Measurements from ENCODE around the gene P2RY4. TPM values are rescaled to one million over a fixed set of nuclear protein-coding genes. Genes with fewer than 3 reads are reported as not detected.

The P2RY4 gene
- total and polyA plus RNA-seq, 2 of the 13 experiments (the other 11 are each of a cell fraction or from before 2014, with no cell fraction given) = 0.07 to 0.49 TPM

- Histone ChIP-seq H3K4me3 (replicated peaks in 1 of 3; ENCODE audit: insufficient read depth in 1 of 3, low read depth in 2 of 3, low read length in 3 of 3) (no peak overlapping the region), H3K4me2 (ENCODE audit: low read depth, low read length) (no peak overlapping the region), H2AFZ (ENCODE audit: low read length) (no peak overlapping the region), H3K4me1 (ENCODE audit: insufficient read depth, low read length) (peaks cover 21% of the 10 kb centered on the region), H4K20me1 (ENCODE audit: insufficient read depth, low read length) (no peaks in the 10 kb centered on the region), H3K9me3 (ENCODE audit: low read length) (no peaks in the 10 kb centered on the region), H3K27ac (ENCODE audit: extremely low read length, insufficient read depth, low read length) (no peak overlapping the region), H3K36me3 (replicated peaks in 1 of 2; ENCODE audit: control insufficient read depth in 1 of 2, insufficient read depth in 2 of 2, low read length in 2 of 2) (no peaks in the 10 kb centered on the region), H3K9ac (ENCODE audit: insufficient read depth, low read depth, low read length) (no peak overlapping the region), H3K27me3 (ENCODE audit: control insufficient read depth in 1 of 2, insufficient read depth in 2 of 2, low read length in 2 of 2) (no peaks in the 10 kb centered on the region), H3K79me2 (ENCODE audit: insufficient read depth, low read length) (no peaks in the 10 kb centered on the region)
- 5% methylated on average over 1 of the region's 1 CpG for WGBS (ENCODE audit: low lambda C conversion rate)
- no peak for FAIRE-seq
- ChIA-PET POLR2A (no interaction called here), CTCF (ENCODE audit: low intra/inter-chr PET ratio, low total read pairs) (no interaction called here)
- peak; percentile 28 for DNase-seq (ENCODE audit: low spot score)
- intact Hi-C loops (cut with micrococcal nuclease; ENCODE audit: unreplicated experiment) (no loop called here), in situ Hi-C loops (cut with HindIII; ENCODE audit: extremely low pct_ligation_motif_present, low pct_unique_long_range_greater_than_20kb) (no loop called here)
- no peak for ATAC-seq
- no peak for TF ChIP-seq HDAC1 (CRISPR knock-in tag; IDR thresholded peaks at IDR 0.05)
- no peak for TF ChIP-seq KAT2B (IDR thresholded peaks at IDR 0.05; ENCODE audit: borderline replicate concordance, low read depth, low read length)
- no peak for TF ChIP-seq ZBTB25 (CRISPR knock-in tag; IDR thresholded peaks at IDR 0.05)
- no peak for TF ChIP-seq SIN3A (IDR thresholded peaks at IDR 0.05; ENCODE audit: borderline replicate concordance, low read depth, low read length)
- no peak for TF ChIP-seq ZFP62 (CRISPR knock-in tag; IDR thresholded peaks at IDR 0.05)
- no peak for TF ChIP-seq ZNF121 (CRISPR knock-in tag; IDR thresholded peaks at IDR 0.05)
- no peak for TF ChIP-seq ZNF749 (CRISPR knock-in tag; IDR thresholded peaks at IDR 0.05; ENCODE audit: borderline replicate concordance)
- TF ChIP-seq ZNF670 (CRISPR knock-in tag; IDR thresholded peaks at IDR 0.05; ENCODE audit: borderline replicate concordance) = no peak
- TF ChIP-seq TRIM24 (CRISPR knock-in tag; IDR thresholded peaks at IDR 0.05) = no peak
- TF ChIP-seq ZNF205 (CRISPR knock-in tag; IDR thresholded peaks at IDR 0.05) = no peak
- no peak for TF ChIP-seq ZNF619 (CRISPR knock-in tag; IDR thresholded peaks at IDR 0.05)
- TF ChIP-seq STAT6 (CRISPR knock-in tag; IDR thresholded peaks at IDR 0.05; ENCODE audit: borderline replicate concordance) = no peak
- TF ChIP-seq SYNCRIP (IDR thresholded peaks at IDR 0.05; ENCODE audit: insufficient read depth, low read depth, low read length) = no peak
- TF ChIP-seq RFX1 (IDR thresholded peaks at IDR 0.05) = no peak
- BruUV-seq (replicated peaks) = no TSS peak
These were observed 6.0 kb downstream of the P2RY4 start for GRCh38 chrX:70254063-70254400.

Measured in HepG2 (cell line).